ENCODE measurements around the gene EML6.

- no peak for TF ChIP-seq POLR2AphosphoS5 (IDR thresholded peaks at IDR 0.05)
- TF ChIP-seq POLR2A (IDR thresholded peaks at IDR 0.05), result no peak
- no peak for TF ChIP-seq CTCF (IDR thresholded peaks at IDR 0.05)
These were observed 26.6 kb downstream of the EML6 start for GRCh38 chr2:54750040-54750439.

Measured in gastroesophageal sphincter (tissue), 3 donors.